ENCODE results near the gene OR10A3.

OR10A3 gene

DNA sequence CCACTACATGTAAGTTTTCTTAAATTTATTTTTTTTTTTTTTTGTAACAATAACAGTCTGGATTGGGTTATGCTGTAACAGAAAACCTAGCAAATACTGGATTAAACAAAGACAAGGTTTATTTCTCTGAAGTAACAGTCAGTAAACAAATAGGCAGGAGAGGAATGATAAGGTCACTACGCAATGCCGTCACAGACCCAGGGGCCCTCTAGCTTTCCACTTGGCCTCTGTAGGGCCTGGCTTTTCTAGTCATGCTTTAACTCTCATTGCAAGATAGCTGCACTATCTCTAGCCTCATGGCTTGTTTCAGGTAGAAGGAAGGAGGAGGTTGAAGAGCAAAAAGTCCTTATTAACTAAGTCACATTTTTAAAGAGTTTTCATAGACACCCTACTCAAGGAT lies 17.0 kb downstream of the OR10A3 start:
- no peak overlapping the region for H2AK5ac ChIP-seq (ENCODE audit: low read length, severe bottlenecking)
- H3K4me2 ChIP-seq (ENCODE audit: low read length, poor library complexity, severe bottlenecking): no peak overlapping the region
- H3K14ac ChIP-seq (ENCODE audit: low read length in 2 of 2): no peak overlapping the region
- no peaks in the 10 kb centered on the region for H3K9me3 ChIP-seq (ENCODE audit: control insufficient read depth, low read length)
- no peak overlapping the region for H2BK15ac ChIP-seq (ENCODE audit: low read depth, poor library complexity, severe bottlenecking)
- no peak overlapping the region for H3K4me3 ChIP-seq (ENCODE audit: insufficient read depth in 1 of 2, low read depth in 1 of 2, low read length in 2 of 2)
- no peak overlapping the region for H3K9ac ChIP-seq (ENCODE audit: low read length)
- no peak overlapping the region for H2BK120ac ChIP-seq (ENCODE audit: low read depth, low read length)
- H3K27ac ChIP-seq (ENCODE audit: low read length, poor library complexity, severe bottlenecking): no peak overlapping the region
- H4K8ac ChIP-seq (ENCODE audit: low read length): no peak overlapping the region
- no peak for DNase-seq
- no peaks in the 10 kb centered on the region for H3K27me3 ChIP-seq (ENCODE audit: control insufficient read depth in 1 of 2, insufficient read depth in 1 of 2, low read length in 2 of 2)
- no peak overlapping the region for H2AFZ ChIP-seq (ENCODE audit: low read depth, low read length)
- no peak overlapping the region for H3K23ac ChIP-seq (ENCODE audit: low read length in 2 of 2)
- H4K91ac ChIP-seq (ENCODE audit: low read length): no peak overlapping the region
- H3K79me1 ChIP-seq (replicated peaks; ENCODE audit: low read length, poor library complexity, severe bottlenecking): no peaks in the 10 kb centered on the region
- H2BK5ac ChIP-seq (ENCODE audit: low read depth, low read length, poor library complexity, severe bottlenecking): no peak overlapping the region
- H3K18ac ChIP-seq (ENCODE audit: low read depth in 1 of 2, low read length in 2 of 2): no peak overlapping the region
- no peak overlapping the region for H2BK12ac ChIP-seq (ENCODE audit: low read length in 2 of 2)
- 62% methylated on average over 2 of the region's 2 CpGs for whole genome bisulfite sequencing
- no peaks in the 10 kb centered on the region for H3K4me1 ChIP-seq (ENCODE audit: control insufficient read depth, insufficient read depth, low read depth, low read length)
- H3K36me3 ChIP-seq (ENCODE audit: control insufficient read depth in 1 of 2, insufficient read depth in 2 of 2, low read depth in 1 of 2, low read length in 2 of 2): no peaks in the 10 kb centered on the region
- no peak overlapping the region for H3K4ac ChIP-seq (ENCODE audit: low read depth in 1 of 2, low read length in 2 of 2)

DNA sequence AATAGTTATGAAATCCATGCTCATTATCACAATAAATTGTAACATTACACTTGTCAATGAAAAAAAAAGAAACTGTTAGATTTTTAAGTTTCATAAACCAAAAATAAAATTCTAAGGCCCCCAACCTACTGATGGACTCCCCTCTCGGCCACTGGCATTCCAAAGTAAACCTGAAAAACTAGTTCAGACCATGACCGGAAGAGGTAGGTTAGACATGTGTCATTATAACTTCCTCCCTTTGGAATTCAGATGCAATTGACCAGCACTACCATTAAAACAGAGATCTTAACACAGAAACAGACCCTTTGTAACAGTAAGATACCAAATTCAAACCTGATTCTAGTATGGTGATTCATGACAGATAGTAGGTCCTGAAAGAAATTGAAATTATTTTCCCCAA lies 23.4 kb downstream of the OR10A3 start:
- Histone ChIP-seq H3K4ac (ENCODE audit: low read depth in 1 of 2, low read length in 2 of 2) (no peak overlapping the region), H3K27ac (ENCODE audit: low read length, poor library complexity, severe bottlenecking) (no peak overlapping the region), H3K23ac (ENCODE audit: low read length in 2 of 2) (no peak overlapping the region), H3K9me3 (ENCODE audit: control insufficient read depth, low read length) (no peaks in the 10 kb centered on the region), H2BK120ac (ENCODE audit: low read depth, low read length) (no peak overlapping the region), H2BK5ac (ENCODE audit: low read depth, low read length, poor library complexity, severe bottlenecking) (no peak overlapping the region), H4K8ac (ENCODE audit: low read length) (no peak overlapping the region), H3K4me1 (ENCODE audit: control insufficient read depth, insufficient read depth, low read depth, low read length) (no peaks in the 10 kb centered on the region), H3K36me3 (ENCODE audit: control insufficient read depth in 1 of 2, insufficient read depth in 2 of 2, low read depth in 1 of 2, low read length in 2 of 2) (no peaks in the 10 kb centered on the region), H3K79me1 (replicated peaks; ENCODE audit: low read length, poor library complexity, severe bottlenecking) (no peaks in the 10 kb centered on the region), H3K9ac (ENCODE audit: low read length) (no peak overlapping the region), H4K91ac (ENCODE audit: low read length) (no peak overlapping the region), H2BK12ac (ENCODE audit: low read length in 2 of 2) (no peak overlapping the region), H2AFZ (ENCODE audit: low read depth, low read length) (no peak overlapping the region), H2AK5ac (ENCODE audit: low read length, severe bottlenecking) (no peak overlapping the region), H3K4me2 (ENCODE audit: low read length, poor library complexity, severe bottlenecking) (no peak overlapping the region), H3K18ac (ENCODE audit: low read depth in 1 of 2, low read length in 2 of 2) (no peak overlapping the region), H2BK15ac (ENCODE audit: low read depth, poor library complexity, severe bottlenecking) (no peak overlapping the region), H3K14ac (ENCODE audit: low read length in 2 of 2) (no peak overlapping the region), H3K4me3 (ENCODE audit: insufficient read depth in 1 of 2, low read depth in 1 of 2, low read length in 2 of 2) (no peak overlapping the region), H3K27me3 (ENCODE audit: control insufficient read depth in 1 of 2, insufficient read depth in 1 of 2, low read length in 2 of 2) (no peaks in the 10 kb centered on the region)
- no peak for DNase-seq
- 90% methylated on average over 2 of the region's 2 CpGs for WGBS

DNA sequence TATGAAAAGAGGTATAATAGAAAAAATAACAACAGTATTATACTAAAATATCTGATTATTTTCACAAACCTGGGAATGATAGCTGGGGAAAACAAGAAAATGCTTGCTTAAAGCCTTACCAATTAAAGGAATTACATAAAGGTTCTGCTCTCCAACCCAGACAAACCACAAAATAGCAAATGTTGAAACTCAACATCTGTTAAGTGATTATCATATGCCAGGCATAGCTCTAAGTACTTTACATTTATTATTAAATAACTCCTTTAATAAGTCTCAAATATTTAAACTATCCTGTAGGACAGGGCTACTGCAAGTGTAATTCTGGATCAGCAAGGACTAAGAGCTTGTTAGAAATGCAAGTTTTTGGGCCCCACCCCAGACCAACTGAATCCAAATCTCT lies 30.5 kb downstream of the OR10A3 start:
- no peak overlapping the region for H4K91ac ChIP-seq (ENCODE audit: low read length)
- peaks cover 2% of the 10 kb centered on the region for H3K4me1 ChIP-seq (ENCODE audit: control insufficient read depth, insufficient read depth, low read depth, low read length)
- no peak overlapping the region for H3K27ac ChIP-seq (ENCODE audit: low read length, poor library complexity, severe bottlenecking)
- H3K9me3 ChIP-seq (ENCODE audit: control insufficient read depth, low read length): no peaks in the 10 kb centered on the region
- H3K23ac ChIP-seq (ENCODE audit: low read length in 2 of 2): no peak overlapping the region
- H4K8ac ChIP-seq (ENCODE audit: low read length): no peak overlapping the region
- H2BK5ac ChIP-seq (ENCODE audit: low read depth, low read length, poor library complexity, severe bottlenecking): no peak overlapping the region
- H2BK120ac ChIP-seq (ENCODE audit: low read depth, low read length): no peak overlapping the region
- no peak for DNase-seq
- H3K18ac ChIP-seq (ENCODE audit: low read depth in 1 of 2, low read length in 2 of 2): no peak overlapping the region
- H3K36me3 ChIP-seq (ENCODE audit: control insufficient read depth in 1 of 2, insufficient read depth in 2 of 2, low read depth in 1 of 2, low read length in 2 of 2): no peaks in the 10 kb centered on the region
- no peaks in the 10 kb centered on the region for H3K79me1 ChIP-seq (replicated peaks; ENCODE audit: low read length, poor library complexity, severe bottlenecking)
- H3K4me3 ChIP-seq (ENCODE audit: insufficient read depth in 1 of 2, low read depth in 1 of 2, low read length in 2 of 2): no peak overlapping the region
- no peak overlapping the region for H2AK5ac ChIP-seq (ENCODE audit: low read length, severe bottlenecking)
- H2AFZ ChIP-seq (ENCODE audit: low read depth, low read length): no peak overlapping the region
- H3K4me2 ChIP-seq (ENCODE audit: low read length, poor library complexity, severe bottlenecking): no peak overlapping the region
- H3K27me3 ChIP-seq (ENCODE audit: control insufficient read depth in 1 of 2, insufficient read depth in 1 of 2, low read length in 2 of 2): no peaks in the 10 kb centered on the region
- H3K4ac ChIP-seq (ENCODE audit: low read depth in 1 of 2, low read length in 2 of 2): no peak overlapping the region
- no peak overlapping the region for H3K9ac ChIP-seq (ENCODE audit: low read length)
- H2BK12ac ChIP-seq (ENCODE audit: low read length in 2 of 2): no peak overlapping the region
- H3K14ac ChIP-seq (ENCODE audit: low read length in 2 of 2): no peak overlapping the region
- no peak overlapping the region for H2BK15ac ChIP-seq (ENCODE audit: low read depth, poor library complexity, severe bottlenecking)

DNA sequence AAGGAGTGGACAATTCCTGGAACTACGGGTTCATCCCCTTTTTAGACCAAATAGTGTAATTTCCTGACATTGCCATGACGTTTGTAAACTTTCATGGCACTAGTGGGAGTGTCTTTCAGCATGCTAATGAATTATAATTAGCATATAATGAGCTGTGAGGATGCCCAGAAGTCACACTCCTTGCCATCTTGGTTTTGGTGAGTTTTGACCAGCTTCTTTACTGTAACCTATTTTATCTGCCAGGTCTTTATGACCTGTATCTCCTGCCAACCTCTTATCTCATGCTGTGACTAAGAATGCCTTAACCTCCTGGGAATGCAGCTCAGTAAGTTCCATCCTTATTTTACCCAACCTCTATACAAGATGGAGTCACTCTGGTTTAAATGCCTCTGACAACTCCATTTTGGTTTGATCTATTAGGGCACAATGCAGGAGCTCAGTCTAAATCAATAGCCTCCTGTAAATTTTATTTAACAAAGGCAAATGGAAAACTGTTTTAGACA lies 31.2 kb downstream of the OR10A3 start:
- no peak overlapping the region for H3K9ac ChIP-seq (ENCODE audit: low read length)
- no peak overlapping the region for H4K8ac ChIP-seq (ENCODE audit: low read length)
- H3K9me3 ChIP-seq (ENCODE audit: control insufficient read depth, low read length): no peaks in the 10 kb centered on the region
- no peak overlapping the region for H3K23ac ChIP-seq (ENCODE audit: low read length in 2 of 2)
- H4K91ac ChIP-seq (ENCODE audit: low read length): no peak overlapping the region
- no peak overlapping the region for H3K4ac ChIP-seq (ENCODE audit: low read depth in 1 of 2, low read length in 2 of 2)
- H3K36me3 ChIP-seq (ENCODE audit: control insufficient read depth in 1 of 2, insufficient read depth in 2 of 2, low read depth in 1 of 2, low read length in 2 of 2): no peaks in the 10 kb centered on the region
- no peaks in the 10 kb centered on the region for H3K27me3 ChIP-seq (ENCODE audit: control insufficient read depth in 1 of 2, insufficient read depth in 1 of 2, low read length in 2 of 2)
- no peak overlapping the region for H2BK12ac ChIP-seq (ENCODE audit: low read length in 2 of 2)
- H2BK15ac ChIP-seq (ENCODE audit: low read depth, poor library complexity, severe bottlenecking): no peak overlapping the region
- no peak overlapping the region for H3K14ac ChIP-seq (ENCODE audit: low read length in 2 of 2)
- H2AK5ac ChIP-seq (ENCODE audit: low read length, severe bottlenecking): no peak overlapping the region
- no peaks in the 10 kb centered on the region for H3K79me1 ChIP-seq (replicated peaks; ENCODE audit: low read length, poor library complexity, severe bottlenecking)
- no peak overlapping the region for H3K18ac ChIP-seq (ENCODE audit: low read depth in 1 of 2, low read length in 2 of 2)
- DNase-seq: no peak
- WGBS: 22% methylated on average over 2 of the region's 2 CpGs
- H3K4me2 ChIP-seq (ENCODE audit: low read length, poor library complexity, severe bottlenecking): no peak overlapping the region
- H3K4me3 ChIP-seq (ENCODE audit: insufficient read depth in 1 of 2, low read depth in 1 of 2, low read length in 2 of 2): no peak overlapping the region
- H3K4me1 ChIP-seq (ENCODE audit: control insufficient read depth, insufficient read depth, low read depth, low read length): peaks cover 8% of the 10 kb centered on the region
- no peak overlapping the region for H2BK120ac ChIP-seq (ENCODE audit: low read depth, low read length)
- no peak overlapping the region for H2BK5ac ChIP-seq (ENCODE audit: low read depth, low read length, poor library complexity, severe bottlenecking)
- no peak overlapping the region for H3K27ac ChIP-seq (ENCODE audit: low read length, poor library complexity, severe bottlenecking)
- H2AFZ ChIP-seq (ENCODE audit: low read depth, low read length): no peak overlapping the region
